H7 (cell line): ENCODE results near the gene KRT35. TPM values are rescaled to one million over a fixed set of nuclear protein-coding genes. Genes with fewer than 3 reads are reported as not detected.

Source experiments
- DNase-seq: peaks from one replicate; pipeline ENCODE4 v3.0.0; 2012
- H3K27me3 ChIP-seq: 2 replicates; pipeline ENCODE4 v1.6.0; 2011; ENCODE audit warnings: mild to moderate bottlenecking, low read length; ENCODE audit not compliant: control insufficient read depth, insufficient read depth
- H3K36me3 ChIP-seq: replicated peaks from 2 replicates; pipeline ENCODE4 v1.5.1; 2011; ENCODE audit warnings: low read length; ENCODE audit not compliant: control insufficient read depth, insufficient read depth
- H3K4me3 ChIP-seq: 2 replicates; pipeline ENCODE4 v1.5.1; 2011; ENCODE audit warnings: low read depth, mild to moderate bottlenecking, control low read depth, low read length, moderate library complexity; ENCODE audit not compliant: insufficient read depth
- total RNA-seq: library from RNA; depleted of rRNA; stranded (reverse); fragments of >200 nt; shearing (Covaris generic); gene quantifications from 2 replicates; pipeline ENCODE4 v1.2.3, GENCODE V29; 2014

The KRT35 gene
- total RNA-seq, 1 experiment from 2014 or later: not detected

DNA sequence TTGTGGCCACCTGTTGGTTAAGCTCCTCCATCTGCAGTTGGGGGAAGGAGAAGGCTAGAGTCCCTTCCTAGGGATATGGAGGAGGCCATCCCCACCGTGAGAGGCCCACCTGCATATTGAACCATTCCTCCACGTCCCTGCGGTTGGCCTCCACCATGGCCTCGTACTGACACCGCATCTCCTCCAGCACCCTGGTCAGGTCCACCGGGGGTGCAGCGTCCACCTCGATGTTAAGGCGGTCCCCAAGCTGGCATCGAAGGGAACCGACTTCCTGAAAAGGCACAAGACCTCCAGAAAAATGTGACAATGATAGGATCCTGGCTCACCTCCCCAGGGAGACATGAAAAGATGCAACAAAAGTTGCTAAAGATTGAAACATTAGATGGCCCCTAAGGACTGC is 16.8 kb downstream of the KRT35 start:
- Histone ChIP-seq H3K36me3 (no peaks in the 10 kb centered on the region), H3K4me3 (no peak overlapping the region), H3K27me3 (no peaks in the 10 kb centered on the region)
- DNase-seq: no peak

DNA sequence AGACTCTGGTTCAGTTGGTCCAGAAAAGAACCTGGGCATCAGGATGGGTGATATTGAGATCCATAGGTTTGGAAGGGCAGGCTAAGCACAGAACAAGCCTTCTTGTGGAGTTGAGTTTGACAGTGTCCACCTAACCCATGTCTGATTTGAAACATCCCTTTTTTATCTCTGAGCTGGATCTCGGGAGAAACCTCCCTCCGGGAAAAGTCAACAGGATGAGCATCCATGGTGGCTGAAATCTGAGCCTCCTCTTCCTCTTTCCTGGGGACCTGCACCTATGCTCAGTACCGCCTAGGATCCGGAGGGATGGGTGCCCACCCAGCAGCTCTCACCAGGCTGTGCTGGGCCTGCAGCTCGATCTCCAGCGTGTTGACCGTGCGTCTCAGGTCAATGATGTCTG is 17.2 kb downstream of the KRT35 start:
- no peaks in the 10 kb centered on the region for H3K36me3 ChIP-seq
- DNase-seq: no peak
- no peaks in the 10 kb centered on the region for H3K27me3 ChIP-seq
- no peak overlapping the region for H3K4me3 ChIP-seq

DNA sequence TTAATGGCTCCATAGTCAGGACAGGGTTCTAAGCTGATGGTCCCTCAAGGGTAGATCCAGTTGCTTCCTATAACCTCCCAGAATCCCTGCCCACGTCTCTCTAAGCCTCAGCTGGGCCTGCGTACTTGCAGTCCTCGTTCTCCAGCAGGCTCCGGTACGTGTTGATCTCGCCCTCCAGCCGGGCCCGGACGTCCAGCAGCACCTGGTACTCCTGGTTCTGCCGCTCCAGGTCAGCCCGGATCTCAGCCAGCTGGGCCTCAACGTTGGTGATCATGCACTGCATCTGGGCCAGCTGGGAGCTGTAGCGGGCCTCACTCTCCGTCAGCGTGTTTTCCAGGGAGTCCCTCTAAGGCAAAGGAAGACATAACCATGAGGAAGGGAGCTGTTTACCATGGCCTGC is 18.2 kb downstream of the KRT35 start:
- Histone ChIP-seq H3K4me3 (no peak overlapping the region), H3K36me3 (no peaks in the 10 kb centered on the region), H3K27me3 (no peaks in the 10 kb centered on the region)
- no peak for DNase-seq

DNA sequence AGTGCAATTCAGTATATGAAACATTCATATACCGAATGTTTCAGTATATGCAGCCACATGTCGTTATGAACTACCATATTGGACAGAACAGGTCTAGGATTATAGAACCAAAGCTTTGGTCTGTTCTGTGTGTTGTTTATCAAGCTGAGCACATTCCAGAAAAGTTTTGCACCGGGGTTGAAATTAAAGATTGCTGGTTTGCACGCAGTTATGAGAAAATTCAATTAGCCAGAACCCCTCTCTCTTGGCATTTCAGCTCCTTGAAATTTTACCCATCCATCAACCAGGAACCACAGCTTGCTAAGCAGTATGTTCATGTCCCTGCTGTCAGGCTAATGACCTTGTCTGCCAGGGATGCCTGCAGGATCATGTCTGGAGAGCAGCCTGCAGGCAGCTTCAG is 23.3 kb downstream of the KRT35 start:
- H3K27me3 ChIP-seq: no peaks in the 10 kb centered on the region
- no peak for DNase-seq
- no peaks in the 10 kb centered on the region for H3K36me3 ChIP-seq
- H3K4me3 ChIP-seq: no peak overlapping the region

DNA sequence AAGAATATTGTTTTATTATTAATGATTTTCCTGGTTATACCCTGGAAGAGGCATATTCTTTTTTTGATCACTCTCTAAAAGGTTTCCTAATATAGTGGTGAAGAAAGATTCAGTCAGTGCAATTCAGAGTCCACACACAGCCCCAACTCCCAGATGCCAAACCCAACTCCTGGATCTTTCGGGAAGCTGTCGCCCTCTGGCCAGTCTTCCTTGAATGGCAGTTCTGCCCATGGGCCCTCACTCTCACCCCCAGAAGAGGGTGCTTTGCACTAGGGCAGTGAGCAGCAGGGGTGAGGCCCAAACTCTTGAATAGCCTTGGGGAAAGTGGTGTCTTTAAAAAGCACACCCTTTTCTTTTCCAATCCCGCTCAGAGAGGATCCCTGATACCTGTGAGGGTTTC is 24.7 kb downstream of the KRT35 start:
- Histone ChIP-seq H3K27me3 (no peaks in the 10 kb centered on the region), H3K4me3 (no peak overlapping the region), H3K36me3 (no peaks in the 10 kb centered on the region)
- DNase-seq: peak; percentile 74

DNA sequence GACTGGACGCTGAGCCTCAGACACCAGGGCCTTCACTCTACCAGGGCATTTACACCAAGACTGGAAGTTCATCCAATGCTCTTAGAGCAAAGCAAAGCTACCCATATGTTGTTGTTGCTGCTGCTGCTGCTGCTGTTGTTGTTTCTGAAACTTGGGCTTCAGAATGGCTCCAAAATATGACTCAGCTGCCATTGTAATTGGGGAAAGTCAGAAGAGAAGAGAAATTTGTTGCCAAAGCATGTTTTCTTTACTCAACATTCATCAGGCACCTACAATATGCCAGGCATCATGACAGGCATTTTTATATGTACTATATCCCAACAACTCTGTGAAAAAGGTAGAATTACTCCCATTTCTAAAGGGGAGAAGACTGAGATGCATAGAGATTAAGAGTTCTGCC is 25.7 kb downstream of the KRT35 start:
- DNase-seq: no peak
- no peaks in the 10 kb centered on the region for H3K27me3 ChIP-seq
- H3K36me3 ChIP-seq: no peaks in the 10 kb centered on the region
- H3K4me3 ChIP-seq: no peak overlapping the region

DNA sequence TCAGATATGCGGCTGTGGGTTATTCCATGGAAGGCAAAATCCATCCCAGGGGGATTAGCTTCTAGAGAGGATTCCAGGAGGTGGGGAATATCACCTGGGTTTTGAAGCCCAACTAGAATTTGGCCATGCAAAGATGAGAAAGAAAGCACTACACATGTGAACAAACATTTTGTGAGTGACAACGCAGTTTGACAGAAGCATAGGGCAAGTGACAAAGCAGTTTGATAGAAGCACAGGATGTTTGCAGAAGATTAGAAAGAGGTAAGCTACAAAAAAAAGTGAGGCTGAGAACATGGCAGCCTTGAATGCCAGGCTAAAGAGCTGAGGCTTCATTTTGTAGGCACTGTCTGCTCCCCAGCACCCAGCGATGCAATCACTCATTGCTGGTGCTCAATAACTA is 27.9 kb downstream of the KRT35 start:
- no peaks in the 10 kb centered on the region for H3K36me3 ChIP-seq

DNA sequence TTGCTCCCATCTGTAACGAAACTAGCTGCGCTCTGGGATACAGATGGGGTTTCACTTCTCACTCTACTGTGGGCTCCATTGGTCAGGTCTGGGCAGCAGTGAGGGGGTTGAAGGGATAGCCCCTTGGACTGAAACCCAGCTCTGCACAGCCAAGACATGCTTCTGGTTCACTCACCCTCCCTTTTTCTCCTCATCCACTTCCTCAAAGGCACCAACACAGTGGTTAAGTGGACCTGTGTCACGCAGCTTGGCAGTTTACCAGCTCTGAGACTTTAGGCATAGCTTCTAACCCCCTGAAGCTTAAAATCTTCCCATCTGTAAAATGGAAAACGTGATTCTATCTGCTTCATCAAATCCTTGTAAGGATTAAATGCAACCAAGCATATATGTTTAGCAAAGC is 28.7 kb downstream of the KRT35 start:
- DNase-seq: no peak
- Histone ChIP-seq H3K27me3 (no peaks in the 10 kb centered on the region), H3K4me3 (no peak overlapping the region), H3K36me3 (no peaks in the 10 kb centered on the region)

More for the DNA sequence above, 27.9 kb downstream of the KRT35 start:
- no peak for DNase-seq
- no peak overlapping the region for H3K4me3 ChIP-seq
- no peaks in the 10 kb centered on the region for H3K27me3 ChIP-seq

DNA sequence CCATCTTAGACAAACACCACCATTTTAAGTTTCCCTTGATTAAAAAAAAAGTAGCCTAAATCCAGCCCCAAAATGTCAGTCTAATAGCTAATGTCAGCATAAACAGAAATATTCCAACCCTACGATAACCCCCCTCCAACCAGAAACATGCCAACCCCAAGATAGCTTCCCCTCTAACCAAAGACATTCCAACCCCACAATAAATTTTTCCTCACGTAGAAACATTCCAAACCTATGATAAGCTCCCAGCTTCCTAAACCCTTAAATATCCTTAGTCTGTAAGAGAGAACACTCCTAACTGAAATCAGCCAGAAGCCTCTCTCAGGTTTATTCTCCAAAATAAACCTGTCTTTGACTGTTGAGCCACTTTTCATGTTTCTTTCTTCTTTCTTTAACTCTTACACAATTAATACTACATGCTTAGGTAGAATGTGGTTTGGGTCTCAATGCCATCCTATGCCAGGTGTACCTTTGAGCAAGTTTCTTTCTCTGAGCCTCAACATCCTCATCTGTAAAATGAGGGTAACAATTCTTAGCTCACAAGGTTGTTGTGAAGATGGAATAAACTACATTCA is 29.7 kb downstream of the KRT35 start:
- no peak for DNase-seq
- Histone ChIP-seq H3K36me3 (no peaks in the 10 kb centered on the region), H3K4me3 (no peak overlapping the region), H3K27me3 (no peaks in the 10 kb centered on the region)

DNA sequence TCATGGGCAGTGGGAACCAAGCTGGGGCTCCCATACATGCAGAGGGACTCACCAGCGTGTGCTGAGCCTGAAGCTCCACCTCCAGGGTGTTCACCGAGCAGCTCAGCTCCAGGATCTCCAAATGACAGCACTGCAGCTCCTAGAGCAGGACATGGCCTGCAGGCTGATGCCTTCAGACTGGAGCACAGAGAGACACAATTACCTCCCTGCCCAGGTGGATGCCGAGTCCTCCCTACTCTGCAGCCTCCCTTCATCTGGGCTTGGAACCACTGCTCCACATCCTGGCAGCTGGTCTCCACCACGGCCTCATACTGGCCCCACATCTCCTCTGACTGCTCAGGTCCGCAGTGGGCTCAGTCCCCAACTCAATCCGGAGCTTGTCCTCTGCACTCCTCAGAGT is 31.9 kb downstream of the KRT35 start:
- DNase-seq: no peak
- no peak overlapping the region for H3K4me3 ChIP-seq
- no peaks in the 10 kb centered on the region for H3K36me3 ChIP-seq
- no peaks in the 10 kb centered on the region for H3K27me3 ChIP-seq

DNA sequence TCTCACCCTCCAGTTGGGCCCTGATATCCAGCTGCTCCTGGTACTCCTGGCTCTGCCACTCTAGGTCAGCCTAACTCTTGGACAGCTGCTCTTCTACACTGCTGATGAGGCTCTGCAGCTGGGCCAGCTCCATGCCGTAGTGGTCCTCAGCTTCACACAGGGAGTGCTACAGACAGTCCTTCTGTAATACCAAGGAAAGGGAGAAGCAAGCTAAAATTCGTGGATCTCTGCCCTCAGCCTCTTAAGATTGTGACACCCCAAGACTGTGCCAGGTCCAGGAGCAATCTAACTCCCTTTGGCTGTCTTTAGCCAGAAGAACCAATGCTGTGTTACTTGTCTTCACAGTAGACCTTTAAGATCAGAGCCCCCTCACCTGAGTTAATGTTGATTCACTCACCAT is 32.4 kb downstream of the KRT35 start:
- Histone ChIP-seq H3K36me3 (no peaks in the 10 kb centered on the region), H3K27me3 (no peaks in the 10 kb centered on the region), H3K4me3 (no peak overlapping the region)
- DNase-seq: no peak

DNA sequence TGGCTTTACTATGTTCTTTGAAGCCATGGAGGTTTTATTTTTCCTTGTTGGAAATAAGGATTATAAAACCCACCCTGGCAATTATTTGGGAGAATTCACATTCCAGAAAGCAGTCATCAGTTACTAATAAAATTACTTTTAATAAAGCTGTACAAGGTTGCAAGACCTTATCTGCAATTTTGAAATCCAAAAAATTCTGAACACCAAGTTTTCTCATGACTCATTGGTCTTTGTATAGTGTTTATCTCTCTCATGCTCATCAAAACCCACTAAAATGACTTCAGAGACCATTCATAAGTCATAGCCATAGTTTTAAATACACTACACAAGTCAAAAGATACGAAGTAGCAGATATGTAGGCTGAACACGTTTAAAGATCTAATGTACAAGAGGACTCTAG is 34.1 kb downstream of the KRT35 start:
- no peaks in the 10 kb centered on the region for H3K27me3 ChIP-seq
- no peak overlapping the region for H3K4me3 ChIP-seq
- H3K36me3 ChIP-seq: no peaks in the 10 kb centered on the region
- no peak for DNase-seq

DNA sequence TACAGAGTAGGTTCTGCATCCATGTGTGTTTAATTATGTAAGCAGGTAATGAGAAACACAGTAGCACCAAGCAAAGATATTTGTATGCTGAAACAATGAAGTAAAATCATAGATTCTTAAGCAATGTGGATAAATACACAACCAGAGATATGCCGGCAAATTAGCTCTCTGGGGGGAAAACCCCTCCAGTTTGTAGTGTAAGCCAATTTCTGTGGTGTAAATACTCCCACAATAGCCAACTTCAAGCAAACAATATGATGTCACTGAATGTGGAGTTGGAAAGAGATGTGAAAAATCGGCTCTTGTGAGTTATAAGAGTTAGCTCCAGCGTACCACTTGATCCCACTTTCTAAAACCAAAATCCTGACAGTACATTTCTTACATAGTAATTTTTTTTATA is 36.3 kb downstream of the KRT35 start:
- H3K36me3 ChIP-seq: no peaks in the 10 kb centered on the region
- no peaks in the 10 kb centered on the region for H3K27me3 ChIP-seq
- H3K4me3 ChIP-seq: no peak overlapping the region
- DNase-seq: no peak

DNA sequence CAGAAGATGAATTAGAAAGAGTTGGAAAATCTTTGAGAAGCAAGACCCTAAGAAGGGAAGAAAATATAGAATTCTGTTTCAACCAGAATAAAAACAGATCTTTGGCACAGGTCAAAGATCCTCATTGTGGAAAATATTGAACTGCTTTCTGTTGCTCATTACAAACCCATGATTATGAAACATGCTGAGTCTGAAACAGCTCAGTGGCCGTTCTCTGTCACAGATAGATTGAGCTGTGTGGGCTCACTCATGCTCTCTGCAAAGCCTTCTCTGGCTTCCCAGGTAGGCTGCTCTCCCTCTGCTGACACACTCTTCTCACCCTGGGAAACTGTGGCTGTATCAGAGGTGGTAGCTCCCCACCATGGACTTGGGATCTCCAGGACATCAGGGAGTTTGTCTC is 36.8 kb downstream of the KRT35 start:
- Histone ChIP-seq H3K36me3 (no peaks in the 10 kb centered on the region), H3K4me3 (no peak overlapping the region), H3K27me3 (no peaks in the 10 kb centered on the region)
- DNase-seq: no peak

DNA sequence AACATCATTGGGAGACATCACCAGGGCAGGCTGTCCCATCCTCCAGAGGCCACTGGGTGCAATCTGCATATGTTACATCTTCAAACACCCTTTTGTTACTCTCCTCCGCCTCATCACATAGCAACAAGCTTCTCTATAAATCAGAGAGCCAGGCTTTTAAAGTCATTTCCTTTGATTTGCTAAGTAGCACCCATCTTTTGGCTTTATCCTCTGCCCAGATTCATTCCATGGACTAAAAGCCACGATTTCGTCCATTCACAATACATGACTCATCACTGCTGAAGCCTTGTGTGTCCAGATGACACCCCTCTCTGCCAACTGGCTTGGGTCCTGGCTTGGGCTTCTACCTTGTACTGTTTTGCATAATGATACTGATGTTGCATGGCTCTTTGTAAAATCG is 38.2 kb downstream of the KRT35 start:
- Histone ChIP-seq H3K27me3 (no peaks in the 10 kb centered on the region), H3K36me3 (no peaks in the 10 kb centered on the region), H3K4me3 (no peak overlapping the region)
- no peak for DNase-seq

DNA sequence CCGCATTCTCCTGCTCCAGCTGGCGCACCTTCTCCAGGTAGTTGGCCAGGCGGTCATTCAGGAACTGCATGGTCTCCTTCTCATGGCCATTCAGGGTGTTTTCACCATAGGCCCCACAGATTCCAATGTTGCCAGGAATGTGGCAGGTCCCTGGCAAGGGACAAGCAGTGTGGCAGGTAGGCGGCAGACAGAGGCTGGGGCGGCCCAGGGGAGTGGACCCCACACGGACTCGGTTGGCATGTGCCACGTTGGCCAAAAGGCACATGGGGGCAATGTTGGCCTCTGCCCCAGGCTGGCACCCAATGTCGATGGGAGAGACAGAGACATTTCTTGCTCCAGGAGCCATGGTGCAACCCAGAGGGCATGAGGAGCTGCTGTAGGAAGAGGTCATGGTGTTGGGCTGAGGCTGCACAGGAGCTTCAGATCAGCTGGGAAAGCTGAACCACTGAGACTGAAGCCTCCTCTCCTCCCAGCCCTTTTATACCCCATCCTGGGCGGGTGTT is 40.4 kb downstream of the KRT35 start, which contains the start of gene KRT38:
TSS of gene KRT38 (minus strand) at position 453 of the 503 bp plus-strand sequence. CDS start at position 391, 62 bp downstream.
- Histone ChIP-seq H3K4me3 (no peak within 1 kb of the TSS), H3K27me3 (no peaks in the 10 kb centered on the region), H3K36me3 (no peaks in the 10 kb centered on the region)
- DNase-seq: no peak
